Thyroid gland (tissue), 4 donors: ENCODE data around the gene CHPF. TPM values are rescaled to one million over a fixed set of nuclear protein-coding genes. Genes with fewer than 3 reads are reported as not detected.

ENCODE experiments used
- DNase-seq, 2 donors: peaks; one replicate each; pipeline ENCODE4 v3.0.0-alpha.2; 2019
- H3K27ac ChIP-seq, 3 donors: fragments of 200-600 bp; sonication (generic); 1 replicate in 2 of 3; 2 replicates in 1 of 3; pipeline ENCODE4 v1.5.1; 2016 to 2019; ENCODE audit warnings: mild to moderate bottlenecking in 1 of 3, moderate library complexity in 1 of 3
- H3K27me3 ChIP-seq: fragments of 200-600 bp; sonication (generic); one replicate; pipeline ENCODE4 v1.5.1; 2019
- H3K36me3 ChIP-seq, 2 donors: fragments of 200-600 bp; sonication (generic); one replicate each; pipeline ENCODE4 v1.5.1; 2016 to 2019
- H3K4me1 ChIP-seq, 2 donors: fragments of 200-600 bp; sonication (generic); one replicate each; pipeline ENCODE4 v1.5.1; 2017 to 2019
- H3K4me3 ChIP-seq, 3 donors: fragments of 200-600 bp; sonication (generic); replicated peaks in 1 of 3; 1 replicate in 2 of 3; 2 replicates in 1 of 3; pipeline ENCODE4 v1.5.1; 2016; ENCODE audit warnings: mild to moderate bottlenecking in 1 of 3
- H3K9me3 ChIP-seq: fragments of 200-600 bp; sonication (generic); one replicate; pipeline ENCODE4 v1.5.1; 2017
- CTCF ChIP-seq, 6 experiments: fragments of 200-600 bp in 3 of 6; fragments of 450-650 bp in 3 of 6; sonication (generic) in 3 of 6; IDR thresholded peaks; one replicate each; pipeline ENCODE4 v1.5.1; 2016 to 2019; ENCODE audit warnings: antibody characterized with exemption in 6 of 6, mild to moderate bottlenecking in 2 of 6, inconsistent platforms in 1 of 6, moderate library complexity in 1 of 6
- POLR2A ChIP-seq, 2 donors: fragments of 450-650 bp; IDR thresholded peaks; one replicate each; pipeline ENCODE4 v1.6.1; 2017; ENCODE audit warnings: antibody characterized with exemption in 2 of 2, mild to moderate bottlenecking in 2 of 2, moderate library complexity in 1 of 2
- WGBS, 2 donors: methylation state at CpG; one replicate each; pipeline ENCODE4 v1.1.5; 2017; 5-methylcytosine and 5-hydroxymethylcytosine counted together
- intact Hi-C: fragments of 100-400 bp; cut with DNase I; formaldehyde crosslinking; loops from one replicate; pipeline ENCODE4 v1.15.1; 2023
- total RNA-seq, 4 donors: library from RNA; depleted of rRNA; stranded (reverse); fragments of >200 nt; gene quantifications; one replicate each; pipeline ENCODE4 v1.2.3, GENCODE V29; 2016

The CHPF gene
- total RNA-seq, 4 donors from 2014 or later: 57.2 to 194 (median 141) TPM

DNA sequence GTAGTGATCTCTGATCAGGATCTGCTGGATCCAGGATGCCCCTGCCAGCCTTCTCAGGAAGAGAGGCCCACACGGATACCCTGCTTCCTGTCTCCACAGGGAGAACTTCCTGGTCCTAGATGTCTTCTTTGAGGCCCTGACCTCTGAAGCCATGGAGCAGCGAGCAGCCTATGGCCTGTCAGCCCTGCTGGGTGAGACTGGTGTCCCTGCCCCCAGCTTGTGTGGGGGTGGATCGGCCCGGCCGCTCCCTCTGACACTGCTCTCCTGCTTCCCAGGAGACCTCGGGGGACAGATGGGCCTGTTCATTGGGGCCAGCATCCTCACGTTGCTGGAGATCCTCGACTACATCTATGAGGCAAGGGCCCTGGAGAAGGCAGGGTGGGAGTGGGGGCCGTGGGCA lies 6.6 kb downstream of the CHPF start:
- peaks cover 14 to 17% of the 10 kb centered on the region in 2 donors for H3K36me3 ChIP-seq
- 66 to 67% methylated on average over 5 to 9 of the region's 9 CpGs for WGBS, 2 donors
- intact Hi-C loops: no loop called here
- H3K4me3 ChIP-seq: no peak overlapping the region
- no peak overlapping the region for H3K27ac ChIP-seq
- peaks cover 3 to 6% of the 10 kb centered on the region in 2 donors for H3K4me1 ChIP-seq
- H3K27me3 ChIP-seq: no peaks in the 10 kb centered on the region
- H3K9me3 ChIP-seq: no peaks in the 10 kb centered on the region
- TF ChIP-seq POLR2A (IDR thresholded peaks at IDR 0.05): no peak
- TF ChIP-seq CTCF (IDR thresholded peaks at IDR 0.05): no peak
- DNase-seq: no peak

DNA sequence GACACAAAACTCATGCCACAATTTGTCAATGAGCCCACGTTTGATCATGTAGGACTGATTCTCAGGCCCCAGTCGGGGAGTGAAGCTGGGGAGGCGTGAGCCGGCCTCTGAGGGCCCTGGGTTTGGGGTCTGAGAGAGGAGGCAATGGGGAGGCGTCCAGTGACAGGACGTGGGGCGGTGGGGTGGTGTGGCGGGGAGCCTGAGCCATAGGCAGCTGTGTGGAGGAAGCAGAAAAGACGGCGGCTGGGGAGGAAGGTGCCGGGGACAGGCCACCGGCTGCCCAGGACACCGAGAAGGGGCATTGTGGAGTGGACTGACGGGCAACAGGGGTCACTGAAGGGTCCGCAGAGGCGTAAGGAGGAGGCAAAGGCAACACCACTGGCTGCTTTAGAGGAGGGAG lies 7.2 kb downstream of the CHPF start:
- no peaks in the 10 kb centered on the region for H3K9me3 ChIP-seq
- 82 to 92% methylated on average over 16 of the region's 16 CpGs for WGBS, 2 donors
- H3K4me3 ChIP-seq: no peak overlapping the region
- no peak for TF ChIP-seq CTCF (IDR thresholded peaks at IDR 0.05)
- TF ChIP-seq POLR2A (IDR thresholded peaks at IDR 0.05): no peak
- no peaks in the 10 kb centered on the region for H3K27me3 ChIP-seq
- peaks cover 14 to 17% of the 10 kb centered on the region in 2 donors for H3K36me3 ChIP-seq
- H3K27ac ChIP-seq: no peak overlapping the region
- intact Hi-C loops: no loop called here
- peaks cover 0 to under 1% of the 10 kb centered on the region in 2 donors for H3K4me1 ChIP-seq
- DNase-seq: no peak

DNA sequence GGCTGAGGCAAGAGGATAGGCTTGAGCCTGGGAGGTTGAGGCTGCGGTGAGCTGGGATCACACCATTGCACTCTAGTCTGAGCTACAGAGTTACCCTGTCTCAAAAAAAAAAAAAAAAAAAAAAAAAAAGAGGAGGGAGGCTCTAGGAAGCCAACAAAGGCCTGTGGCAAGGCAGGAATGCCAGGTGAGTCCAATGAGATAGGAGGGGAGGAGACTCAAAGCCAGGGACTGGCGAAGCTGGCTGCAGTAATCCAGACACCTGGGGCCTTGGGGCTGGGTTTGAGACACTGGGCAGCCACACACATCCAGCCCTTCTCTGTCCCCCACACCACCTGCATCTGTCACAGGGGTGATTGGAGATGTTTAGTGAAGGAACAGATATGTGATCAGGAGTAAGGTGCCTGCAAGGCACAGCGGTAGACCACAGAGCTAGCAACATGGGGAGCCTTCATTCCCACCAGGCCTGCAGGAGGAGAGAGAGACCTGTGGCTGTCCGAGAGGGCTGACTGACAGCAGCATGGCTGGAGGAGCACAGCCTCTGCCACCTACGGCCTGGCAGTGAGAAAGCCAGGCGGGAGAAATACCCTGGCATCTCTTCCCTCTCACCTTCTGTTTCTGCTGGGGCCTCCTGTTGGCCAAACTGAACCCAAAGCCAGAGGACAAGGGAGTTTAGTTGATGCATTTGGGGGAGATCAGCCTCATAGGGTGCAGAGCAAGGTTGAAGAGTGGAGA lies 9.5 kb downstream of the CHPF start:
- Histone ChIP-seq H3K27ac (no peak overlapping the region), H3K9me3 (no peaks in the 10 kb centered on the region), H3K27me3 (no peaks in the 10 kb centered on the region), H3K36me3 (peaks cover under 1 to 3% of the 10 kb centered on the region in 2 donors), H3K4me3 (no peak overlapping the region), H3K4me1 (no peaks in the 10 kb centered on the region)
- no peak for DNase-seq
- TF ChIP-seq POLR2A (IDR thresholded peaks at IDR 0.05): no peak
- no peak for TF ChIP-seq CTCF (IDR thresholded peaks at IDR 0.05)
- intact Hi-C loops: loop anchor here (5.0 kb wide), 1 partner anchor 77 kb away; no protein-coding TSS in a partner anchor
- 87 to 89% methylated on average over 6 of the region's 6 CpGs for WGBS, 2 donors

GRCh38 chr2:219532378-219532649 lies 11.3 kb downstream of the CHPF start:
- Histone ChIP-seq H3K36me3 (no peaks in the 10 kb centered on the region), H3K4me1 (no peaks in the 10 kb centered on the region), H3K27me3 (no peaks in the 10 kb centered on the region), H3K27ac (no peak overlapping the region), H3K9me3 (no peaks in the 10 kb centered on the region), H3K4me3 (no peak overlapping the region)
- TF ChIP-seq CTCF (IDR thresholded peaks at IDR 0.05) (no peak), POLR2A (IDR thresholded peaks at IDR 0.05) (no peak)
- DNase-seq: no peak
- intact Hi-C loops: loop anchor here (5.0 kb wide), 1 partner anchor 75 kb away; no protein-coding TSS in a partner anchor
- WGBS, 2 donors: 71 to 87% methylated on average over 3 to 8 of the region's 8 CpGs

DNA sequence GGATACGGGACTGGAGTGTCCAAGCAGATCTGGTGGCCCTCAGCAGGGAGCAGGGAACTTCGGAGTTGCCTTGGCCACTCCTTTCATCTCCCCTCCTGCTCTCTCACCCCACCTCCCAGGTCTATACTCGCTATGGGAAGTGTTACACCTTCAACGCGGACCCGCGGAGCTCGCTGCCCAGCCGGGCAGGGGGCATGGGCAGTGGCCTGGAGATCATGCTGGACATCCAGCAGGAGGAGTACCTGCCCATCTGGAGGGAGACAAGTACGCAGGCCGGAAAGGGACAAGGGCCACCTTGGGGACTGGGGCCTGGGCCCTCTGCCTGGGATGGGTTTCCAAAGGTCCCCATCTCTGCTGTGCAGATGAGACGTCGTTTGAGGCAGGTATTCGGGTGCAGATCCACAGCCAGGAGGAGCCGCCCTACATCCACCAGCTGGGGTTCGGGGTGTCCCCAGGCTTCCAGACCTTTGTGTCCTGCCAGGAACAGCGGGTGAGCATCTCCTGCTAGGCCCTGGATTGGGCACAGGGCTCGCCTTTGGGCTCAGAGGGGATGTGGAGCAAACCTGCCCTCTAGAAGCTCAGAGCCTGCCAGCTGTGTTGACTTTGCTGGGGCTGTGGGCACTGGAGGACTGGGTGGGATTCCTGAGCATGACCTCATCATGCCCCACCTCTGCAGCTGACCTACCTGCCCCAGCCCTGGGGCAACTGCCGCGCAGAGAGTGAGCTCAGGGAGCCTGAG lies 11.8 kb downstream of the CHPF start:
- 66 to 77% methylated on average over 16 to 17 of the region's 20 CpGs for WGBS, 2 donors
- intact Hi-C loops: loop anchor here (2.0 to 5.0 kb wide), 2 partner anchors 75 to 131 kb away; no protein-coding TSS in a partner anchor
- Histone ChIP-seq H3K27ac (no peak overlapping the region), H3K36me3 (no peaks in the 10 kb centered on the region), H3K27me3 (no peaks in the 10 kb centered on the region), H3K4me3 (no peak overlapping the region), H3K4me1 (no peaks in the 10 kb centered on the region), H3K9me3 (no peaks in the 10 kb centered on the region)
- DNase-seq: no peak
- TF ChIP-seq CTCF (IDR thresholded peaks at IDR 0.05) (no peak), POLR2A (IDR thresholded peaks at IDR 0.05) (no peak)
